Measurements from ENCODE around the gene FOXO6.

FOXO6 gene

DNA sequence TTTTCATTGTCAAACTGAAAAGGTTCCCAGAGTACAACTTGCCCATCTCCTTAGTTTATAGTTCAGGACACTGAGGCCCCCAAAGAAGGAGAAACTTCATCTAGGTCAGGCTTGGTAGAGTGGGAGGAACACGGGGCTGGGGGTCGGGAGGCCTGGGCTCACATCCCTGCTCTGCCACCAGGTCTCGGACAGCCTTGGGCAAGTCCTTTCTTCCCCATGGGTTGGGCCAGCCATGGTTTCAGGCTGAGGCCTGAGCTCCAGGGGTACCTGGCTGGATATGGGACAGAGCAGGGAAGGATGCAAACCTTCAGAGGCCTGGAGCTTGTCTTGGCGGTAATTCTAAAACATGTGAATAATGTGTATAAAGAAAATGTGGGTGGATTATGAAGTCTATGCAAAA, 17.0 kb downstream of the FOXO6 start:
- TF ChIP-seq, protein P1, sequence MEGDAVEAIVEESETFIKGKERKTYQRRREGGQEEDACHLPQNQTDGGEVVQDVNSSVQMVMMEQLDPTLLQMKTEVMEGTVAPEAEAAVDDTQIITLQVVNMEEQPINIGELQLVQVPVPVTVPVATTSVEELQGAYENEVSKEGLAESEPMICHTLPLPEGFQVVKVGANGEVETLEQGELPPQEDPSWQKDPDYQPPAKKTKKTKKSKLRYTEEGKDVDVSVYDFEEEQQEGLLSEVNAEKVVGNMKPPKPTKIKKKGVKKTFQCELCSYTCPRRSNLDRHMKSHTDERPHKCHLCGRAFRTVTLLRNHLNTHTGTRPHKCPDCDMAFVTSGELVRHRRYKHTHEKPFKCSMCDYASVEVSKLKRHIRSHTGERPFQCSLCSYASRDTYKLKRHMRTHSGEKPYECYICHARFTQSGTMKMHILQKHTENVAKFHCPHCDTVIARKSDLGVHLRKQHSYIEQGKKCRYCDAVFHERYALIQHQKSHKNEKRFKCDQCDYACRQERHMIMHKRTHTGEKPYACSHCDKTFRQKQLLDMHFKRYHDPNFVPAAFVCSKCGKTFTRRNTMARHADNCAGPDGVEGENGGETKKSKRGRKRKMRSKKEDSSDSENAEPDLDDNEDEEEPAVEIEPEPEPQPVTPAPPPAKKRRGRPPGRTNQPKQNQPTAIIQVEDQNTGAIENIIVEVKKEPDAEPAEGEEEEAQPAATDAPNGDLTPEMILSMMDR (IDR thresholded peaks at IDR 0.05; ENCODE audit: low read depth, low read length, missing control alignments): no peak
- DNase-seq (ENCODE audit: low read depth): no peak
- H3K4me3 ChIP-seq (ENCODE audit: low read depth, low read length): no peak overlapping the region

DNA sequence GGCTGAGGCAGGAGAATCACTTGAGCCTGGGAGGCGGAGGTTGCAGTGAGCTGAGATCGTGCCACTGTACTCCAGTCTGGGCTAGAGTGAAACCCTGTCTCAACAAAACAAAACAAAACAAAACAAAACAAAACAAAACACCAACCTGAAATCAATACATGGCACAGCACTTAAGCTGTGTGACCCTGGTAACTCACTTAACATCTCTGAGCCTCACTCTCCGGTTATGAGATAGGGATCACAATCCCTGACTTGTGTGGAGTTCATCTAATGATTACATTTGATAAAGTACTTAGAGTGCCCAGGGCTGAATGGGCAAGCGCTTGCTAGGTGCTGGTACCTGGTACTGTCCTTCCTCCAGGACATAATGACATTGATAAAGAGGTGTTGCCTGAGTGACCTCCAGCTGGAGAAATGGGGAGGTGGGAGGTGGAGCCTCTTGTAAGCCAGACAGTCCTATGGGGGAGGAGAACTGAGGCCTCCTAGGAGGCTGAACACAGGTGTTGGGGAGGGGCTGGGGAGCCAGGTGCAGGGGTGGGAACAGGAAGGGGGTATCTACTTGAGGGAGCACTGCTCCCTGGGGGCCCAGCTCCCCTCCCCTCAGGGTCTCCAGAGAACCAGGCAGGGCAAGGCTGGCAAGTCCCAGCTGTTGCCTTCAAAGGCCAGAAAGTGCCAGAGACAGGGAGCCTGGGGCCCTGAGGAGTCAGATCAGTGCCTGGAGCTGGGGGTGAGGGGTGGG, 17.9 kb downstream of the FOXO6 start:
- TF ChIP-seq, protein P1 (IDR thresholded peaks at IDR 0.05; ENCODE audit: low read depth, low read length, missing control alignments): no peak
- no peak overlapping the region for H3K4me3 ChIP-seq (ENCODE audit: low read depth, low read length)
- no peak for DNase-seq (ENCODE audit: low read depth)

DNA sequence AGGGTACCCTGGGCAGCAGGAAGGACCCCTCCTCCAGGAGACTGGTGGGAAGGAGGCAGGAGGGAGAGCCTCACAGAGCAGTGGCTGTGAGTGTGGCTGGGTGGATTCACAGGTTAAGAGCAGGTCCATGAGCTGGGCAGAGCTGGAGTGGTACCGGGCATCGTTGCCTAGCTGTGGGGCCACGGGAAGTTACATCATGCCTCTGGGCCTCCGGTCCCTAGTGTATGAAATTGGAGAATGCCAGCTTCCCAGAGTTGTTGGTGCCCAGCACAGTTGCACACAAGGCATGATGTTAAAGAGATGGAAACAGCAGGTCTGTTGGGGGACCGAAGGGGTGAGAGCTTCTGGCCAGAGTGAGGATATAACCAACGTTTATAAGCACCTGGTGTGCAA, 18.5 kb downstream of the FOXO6 start:
- TF ChIP-seq, protein P1 (IDR thresholded peaks at IDR 0.05; ENCODE audit: low read depth, low read length, missing control alignments): no peak
- DNase-seq (ENCODE audit: low read depth): no peak
- H3K4me3 ChIP-seq (ENCODE audit: low read depth, low read length): no peak overlapping the region

DNA sequence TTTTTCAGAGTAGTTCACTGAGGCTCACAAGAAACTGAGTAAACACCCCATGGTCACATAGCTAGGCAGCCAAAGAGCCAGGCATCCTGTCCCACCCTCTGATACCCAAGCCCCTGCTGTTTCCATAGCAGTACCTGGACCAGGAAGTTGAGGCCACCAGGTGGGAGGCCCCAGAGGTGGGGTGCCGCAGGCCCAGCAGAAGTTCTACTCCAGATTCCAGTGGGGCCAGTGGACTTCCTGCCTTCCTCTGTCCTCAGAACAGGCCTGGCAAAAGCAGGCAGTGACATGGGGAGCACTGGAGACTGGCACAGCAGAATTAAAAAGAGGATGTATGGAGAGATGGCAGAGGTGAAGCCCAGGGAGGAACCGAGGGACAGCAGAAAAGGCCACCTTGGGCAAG, 19.0 kb downstream of the FOXO6 start:
- H3K4me3 ChIP-seq (ENCODE audit: low read depth, low read length): no peak overlapping the region
- TF ChIP-seq, protein P1 (IDR thresholded peaks at IDR 0.05; ENCODE audit: low read depth, low read length, missing control alignments): no peak
- DNase-seq (ENCODE audit: low read depth): no peak

DNA sequence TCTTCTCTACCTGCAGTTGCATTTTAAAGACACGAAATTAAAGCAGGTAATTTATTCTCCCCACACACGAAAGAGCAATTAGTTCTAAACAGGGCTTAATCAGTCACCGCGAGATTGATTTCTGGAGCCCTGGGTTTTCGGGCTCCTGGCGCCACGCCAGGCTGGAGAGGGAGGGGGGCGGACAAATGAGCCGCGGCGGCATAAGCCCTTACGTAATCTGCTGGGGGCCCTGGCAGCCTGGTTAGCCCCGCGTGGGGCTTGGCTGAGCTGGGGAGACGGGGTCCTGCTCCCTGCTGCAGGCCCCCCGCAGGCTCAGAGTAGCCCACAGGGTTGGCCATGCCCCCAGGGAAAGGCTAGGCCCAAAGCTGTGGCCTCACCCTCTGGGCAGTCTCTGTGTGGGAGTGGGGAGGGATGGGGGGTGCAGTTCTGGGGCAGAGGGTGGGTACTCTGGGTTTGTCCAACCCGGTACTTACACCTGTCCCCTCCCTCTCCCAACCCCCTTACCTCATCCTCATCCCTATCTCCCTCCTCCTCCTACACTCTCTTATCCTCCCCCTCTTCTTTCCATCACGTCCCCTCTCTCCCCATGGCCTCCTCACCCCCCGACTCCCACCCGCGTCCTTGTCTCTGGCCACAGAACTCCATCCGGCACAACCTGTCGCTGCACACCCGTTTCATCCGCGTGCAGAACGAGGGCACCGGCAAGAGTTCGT, 19.9 kb downstream of the FOXO6 start:
- no peak overlapping the region for H3K4me3 ChIP-seq (ENCODE audit: low read depth, low read length)
- TF ChIP-seq, protein P1 (IDR thresholded peaks at IDR 0.05; ENCODE audit: low read depth, low read length, missing control alignments): no peak
- no peak for DNase-seq (ENCODE audit: low read depth)

DNA sequence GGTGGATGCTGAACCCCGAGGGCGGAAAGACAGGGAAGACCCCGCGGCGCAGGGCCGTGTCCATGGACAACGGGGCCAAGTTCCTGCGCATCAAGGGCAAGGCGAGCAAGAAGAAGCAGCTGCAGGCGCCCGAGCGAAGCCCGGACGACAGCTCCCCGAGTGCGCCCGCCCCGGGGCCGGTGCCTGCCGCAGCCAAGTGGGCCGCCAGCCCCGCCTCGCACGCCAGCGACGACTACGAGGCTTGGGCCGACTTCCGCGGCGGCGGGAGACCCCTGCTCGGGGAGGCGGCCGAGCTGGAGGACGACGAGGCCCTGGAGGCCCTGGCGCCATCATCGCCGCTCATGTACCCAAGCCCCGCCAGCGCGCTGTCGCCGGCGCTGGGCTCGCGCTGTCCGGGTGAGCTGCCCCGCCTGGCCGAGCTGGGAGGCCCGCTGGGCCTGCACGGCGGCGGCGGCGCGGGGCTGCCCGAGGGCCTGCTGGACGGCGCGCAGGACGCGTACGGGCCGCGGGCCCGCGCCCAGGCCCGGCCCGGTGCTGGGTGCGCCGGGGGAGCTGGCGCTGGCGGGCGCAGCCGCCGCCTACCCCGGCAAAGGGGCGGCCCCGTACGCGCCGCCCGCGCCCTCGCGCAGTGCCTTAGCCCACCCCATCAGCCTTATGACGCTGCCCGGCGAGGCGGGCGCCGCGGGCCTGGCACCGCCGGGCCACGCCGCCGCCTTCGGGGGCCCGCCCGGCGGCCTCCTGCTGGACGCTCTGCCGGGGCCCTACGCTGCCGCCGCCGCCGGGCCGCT, 20.7 kb downstream of the FOXO6 start:
- H3K4me3 ChIP-seq (ENCODE audit: low read depth, low read length): no peak overlapping the region
- no peak for DNase-seq (ENCODE audit: low read depth)
- TF ChIP-seq, protein P1 (IDR thresholded peaks at IDR 0.05; ENCODE audit: low read depth, low read length, missing control alignments): no peak

All from GM12864 (cell line).